NB4 (cell line): Measurements from ENCODE around the gene C10orf120.

Experiments used
- CTCF ChIP-seq: IDR thresholded peaks from one replicate; pipeline ENCODE4 v1.5.1; 2012; ENCODE audit warnings: low read depth, low read length
- MAX ChIP-seq: IDR thresholded peaks from 2 replicates; pipeline ENCODE4 v1.6.1; 2011; ENCODE audit warnings: low read depth, low read length
- MYC ChIP-seq: IDR thresholded peaks from 2 replicates; pipeline ENCODE4 v1.6.1; 2011; ENCODE audit warnings: low read depth, low read length
- POLR2A ChIP-seq: IDR thresholded peaks from 2 replicates; pipeline ENCODE4 v1.6.1; 2011; ENCODE audit warnings: mild to moderate bottlenecking; ENCODE audit not compliant: insufficient read length; ENCODE audit errors: extremely low read depth

- no peak for TF ChIP-seq CTCF
- TF ChIP-seq POLR2A: no peak
- no peak for TF ChIP-seq MAX
- TF ChIP-seq MYC: no peak
Measured at GRCh38 chr10:122733931-122734665, 34.5 kb upstream of the C10orf120 start.
